H9 (cell line): ENCODE results near the gene CEP250. TPM values are rescaled to one million over a fixed set of nuclear protein-coding genes. Genes with fewer than 3 reads are reported as not detected.

Source experiments
- DNase-seq: peaks from one replicate; pipeline ENCODE4 v3.0.0-alpha.2; 2017
- H2AFZ ChIP-seq: one replicate; pipeline ENCODE4 v1.6.1; 2013; ENCODE audit warnings: mild to moderate bottlenecking, low read length, control low read depth, moderate library complexity
- H2AK5ac ChIP-seq: 2 replicates; pipeline ENCODE4 v1.6.1; 2013; ENCODE audit warnings: low read length, control low read depth, mixed read lengths; ENCODE audit not compliant: insufficient read length
- H2BK120ac ChIP-seq: one replicate; pipeline ENCODE4 v1.6.1; 2013; ENCODE audit warnings: low read depth, mild to moderate bottlenecking, low read length, control low read depth, inconsistent platforms; ENCODE audit not compliant: poor library complexity, severe bottlenecking
- H2BK12ac ChIP-seq: 2 replicates; pipeline ENCODE4 v1.6.1; 2013; ENCODE audit warnings: low read length, control low read depth, mixed read lengths, low read depth; ENCODE audit not compliant: insufficient read length
- H2BK15ac ChIP-seq: 2 replicates; pipeline ENCODE4 v1.6.1; 2013; ENCODE audit warnings: low read depth, low read length, control low read depth
- H2BK20ac ChIP-seq: one replicate; pipeline ENCODE4 v1.6.1; 2013; ENCODE audit warnings: low read depth, mild to moderate bottlenecking, low read length, control low read depth, inconsistent platforms; ENCODE audit not compliant: poor library complexity, severe bottlenecking
- H2BK5ac ChIP-seq: 2 replicates; pipeline ENCODE4 v1.6.1; 2013; ENCODE audit warnings: low read length, control low read depth, mixed read lengths; ENCODE audit not compliant: insufficient read length
- H3K14ac ChIP-seq: 2 replicates; pipeline ENCODE4 v1.6.1; 2013; ENCODE audit warnings: low read length, control low read depth; ENCODE audit not compliant: insufficient read depth
- H3K18ac ChIP-seq: 2 replicates; pipeline ENCODE4 v1.6.1; 2013; ENCODE audit warnings: low read depth, mild to moderate bottlenecking, mixed read lengths, low read length, control low read depth; ENCODE audit not compliant: insufficient read length
- H3K23ac ChIP-seq: 2 replicates; pipeline ENCODE4 v1.6.1; 2013; ENCODE audit warnings: low read length, control low read depth, mixed read lengths, low read depth; ENCODE audit not compliant: insufficient read length
- H3K23me2 ChIP-seq: 2 replicates; pipeline ENCODE4 v1.6.1; 2013; ENCODE audit warnings: low read depth, mild to moderate bottlenecking, mixed read lengths, low read length, control low read depth; ENCODE audit not compliant: insufficient read length, poor library complexity, severe bottlenecking
- H3K27ac ChIP-seq: 2 replicates; pipeline ENCODE4 v1.5.1; 2013; ENCODE audit warnings: low read length, control low read depth, mixed read lengths, low read depth; ENCODE audit not compliant: insufficient read length
- H3K27me3 ChIP-seq: 2 replicates; pipeline ENCODE4 v1.6.1; 2013; ENCODE audit warnings: low read length, control low read depth, inconsistent platforms; ENCODE audit not compliant: insufficient read depth
- H3K4ac ChIP-seq: 2 replicates; pipeline ENCODE4 v1.6.1; 2013; ENCODE audit warnings: low read depth, mild to moderate bottlenecking, control low read depth, inconsistent platforms, low read length, moderate library complexity
- H3K4me1 ChIP-seq: 2 replicates; pipeline ENCODE4 v1.6.1; 2013; ENCODE audit warnings: low read length, control low read depth, inconsistent platforms; ENCODE audit not compliant: insufficient read depth
- H3K4me2 ChIP-seq: 2 replicates; pipeline ENCODE4 v1.6.1; 2013; ENCODE audit warnings: low read length, control low read depth, mixed read lengths; ENCODE audit not compliant: insufficient read length, insufficient read depth
- H3K56ac ChIP-seq: 2 replicates; pipeline ENCODE4 v1.6.1; 2013; ENCODE audit warnings: low read depth, mild to moderate bottlenecking, mixed read lengths, low read length, control low read depth; ENCODE audit not compliant: insufficient read length
- H3K79me1 ChIP-seq: 2 replicates; pipeline ENCODE4 v1.6.1; 2013; ENCODE audit warnings: low read depth, mild to moderate bottlenecking, moderate library complexity, low read length, control low read depth, inconsistent platforms; ENCODE audit not compliant: insufficient read depth, poor library complexity, severe bottlenecking
- H3K79me2 ChIP-seq: 2 replicates; pipeline ENCODE4 v1.6.1; 2013; ENCODE audit warnings: low read length, control low read depth, inconsistent platforms; ENCODE audit not compliant: insufficient read depth
- H3K9ac ChIP-seq: 2 replicates; pipeline ENCODE4 v1.6.1; 2013; ENCODE audit warnings: low read length, control low read depth, mixed read lengths; ENCODE audit not compliant: insufficient read length; ENCODE audit errors: extremely low read depth
- H3K9me3 ChIP-seq: one replicate; pipeline ENCODE4 v1.6.1; 2013; ENCODE audit warnings: low read depth, low read length, inconsistent platforms; ENCODE audit not compliant: control insufficient read depth
- H3T11ph ChIP-seq: one replicate; pipeline ENCODE4 v1.6.1; 2013; ENCODE audit warnings: mild to moderate bottlenecking, low read length, control low read depth, inconsistent platforms
- H4K20me1 ChIP-seq: one replicate; pipeline ENCODE4 v1.6.1; 2013; ENCODE audit not compliant: control insufficient read depth, insufficient read length, insufficient read depth
- H4K5ac ChIP-seq: 2 replicates; pipeline ENCODE4 v1.6.1; 2013; ENCODE audit warnings: low read depth, mild to moderate bottlenecking, mixed read lengths, low read length, control low read depth; ENCODE audit not compliant: insufficient read length
- H4K8ac ChIP-seq: replicated peaks from 2 replicates; pipeline ENCODE4 v1.6.1; 2013; ENCODE audit warnings: low read length, control low read depth, mixed read lengths, low read depth; ENCODE audit not compliant: insufficient read length
- H4K91ac ChIP-seq: 2 replicates; pipeline ENCODE4 v1.6.1; 2013; ENCODE audit warnings: low read depth, mild to moderate bottlenecking, moderate library complexity, mixed read lengths, low read length, control low read depth; ENCODE audit not compliant: insufficient read length
- H3K27ac Mint-ChIP-seq, 3 experiments: 2 replicates in 2 of 3; 3 replicates in 1 of 3; pipeline ENCODE4 v1.8.0; 2020 to 2021; ENCODE audit warnings: mixed read lengths in 3 of 3, mild to moderate bottlenecking in 1 of 3, moderate library complexity in 1 of 3
- H3K27me3 Mint-ChIP-seq: 2 replicates; pipeline ENCODE4 v1.8.0; 2021; ENCODE audit warnings: low read depth, mild to moderate bottlenecking, moderate library complexity, mixed read lengths
- H3K36me3 Mint-ChIP-seq, 3 experiments: 2 replicates in 2 of 3; 3 replicates in 1 of 3; pipeline ENCODE4 v1.8.0; 2020 to 2021; ENCODE audit warnings: low read depth in 3 of 3, mixed read lengths in 3 of 3; ENCODE audit not compliant: insufficient read depth in 1 of 3
- H3K4me1 Mint-ChIP-seq, 2 experiments: 2 replicates each; pipeline ENCODE4 v1.8.0; 2020; ENCODE audit warnings: mixed read lengths in 2 of 2
- H3K4me3 Mint-ChIP-seq, 2 experiments: 2 replicates in 1 of 2; 3 replicates in 1 of 2; pipeline ENCODE4 v1.8.0; 2020 to 2021; ENCODE audit warnings: mild to moderate bottlenecking in 2 of 2, mixed read lengths in 2 of 2, moderate library complexity in 1 of 2
- H3K9me3 Mint-ChIP-seq, 2 experiments: 2 replicates in 1 of 2; 3 replicates in 1 of 2; pipeline ENCODE4 v1.8.0; 2020; ENCODE audit warnings: mild to moderate bottlenecking in 2 of 2, mixed read lengths in 2 of 2, moderate library complexity in 1 of 2
- WGBS: extraction: QIAGEN DNeasy Blood & Tissue Kit; methylation state at CpG from one replicate; pipeline ENCODE4 v1.1.7; 2013; ENCODE audit warnings: missing lambda C conversion rate, low lambda C conversion rate, mixed read lengths; ENCODE audit not compliant: insufficient read length; ENCODE audit errors: extremely low coverage; 5-methylcytosine and 5-hydroxymethylcytosine counted together
- total RNA-seq: library from RNA; stranded (reverse); gene quantifications from 2 replicates; pipeline ENCODE4 v1.2.1, GENCODE V29; 2021
- TF ChIP-seq, protein P1 (sequence below): fragments of 200-600 bp; sonication (generic); conservative IDR thresholded peaks from 3 replicates; pipeline ENCODE4 v1.8.0; 2021; ENCODE audit warnings: antibody characterized with exemption, mild to moderate bottlenecking

Gene CEP250
- total RNA-seq, 1 experiment from 2014 or later, result 29.8 TPM

DNA sequence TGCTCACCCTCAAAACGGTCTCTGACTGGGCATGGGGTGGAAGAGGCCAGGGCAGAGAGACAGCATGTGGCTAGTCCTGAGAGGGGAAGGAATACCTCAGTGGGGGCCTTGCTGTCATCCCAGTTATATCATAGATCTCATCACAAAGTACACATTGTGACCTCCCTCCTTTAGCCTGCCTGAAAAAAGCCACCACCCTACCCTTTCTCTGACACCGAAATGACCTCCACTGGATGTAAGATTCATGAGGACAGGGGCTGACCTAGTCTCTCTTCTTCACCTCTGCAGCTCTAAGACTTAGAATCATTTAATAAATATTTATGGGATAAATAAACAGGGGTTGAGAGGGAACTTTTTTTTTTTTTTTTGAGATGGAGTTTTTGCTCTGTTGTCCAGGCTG, 74.2 kb downstream of the CEP250 start, which contains the start of gene C20orf173:
Gene C20orf173, minus strand, starts transcription at position 101 of the 400 bp plus-strand sequence. CDS start 279 bp downstream, outside the sequence.
- no peak within 1 kb of the TSS for H4K91ac ChIP-seq
- H2BK12ac ChIP-seq, result no peak within 1 kb of the TSS
- no peak within 1 kb of the TSS for H2AFZ ChIP-seq
- no peak within 1 kb of the TSS for H2BK15ac ChIP-seq
- H4K20me1 ChIP-seq, result no peaks in the 10 kb centered on the region
- no peak within 1 kb of the TSS for H3K4ac ChIP-seq
- no peaks in the 10 kb centered on the region for H3K9me3 ChIP-seq
- no CpG with 5 or more reads among the region's 2 CpGs for WGBS
- peaks cover 7 to 12% of the 10 kb centered on the region in 2 experiments; a peak in 4 of 5 replicates for H3K9me3 Mint-ChIP-seq
- no peaks in the 10 kb centered on the region for H3K79me2 ChIP-seq
- no peaks in the 10 kb centered on the region for H3K23me2 ChIP-seq
- no peak within 1 kb of the TSS for H3K4me3 Mint-ChIP-seq
- H3K23ac ChIP-seq, result no peak within 1 kb of the TSS
- H3T11ph ChIP-seq, result no peak within 1 kb of the TSS
- no peaks in the 10 kb centered on the region for H3K27me3 ChIP-seq
- no peaks in the 10 kb centered on the region for H3K79me1 ChIP-seq
- H4K5ac ChIP-seq, result no peak within 1 kb of the TSS
- H3K4me1 ChIP-seq, result no peaks in the 10 kb centered on the region
- no peak within 1 kb of the TSS for H3K4me2 ChIP-seq
- no peak within 1 kb of the TSS; the same call in 1 of the 2 replicates for H3K14ac ChIP-seq
- no peak within 1 kb of the TSS for H3K27ac ChIP-seq
- no peak within 1 kb of the TSS for H3K9ac ChIP-seq
- no peak within 1 kb of the TSS for H2AK5ac ChIP-seq
- no peaks in the 10 kb centered on the region; the same call in 1 of the 2 replicates for H3K27me3 Mint-ChIP-seq
- no peak within 1 kb of the TSS for H3K18ac ChIP-seq
- no peak within 1 kb of the TSS for H2BK120ac ChIP-seq
- TF ChIP-seq, protein P1, sequence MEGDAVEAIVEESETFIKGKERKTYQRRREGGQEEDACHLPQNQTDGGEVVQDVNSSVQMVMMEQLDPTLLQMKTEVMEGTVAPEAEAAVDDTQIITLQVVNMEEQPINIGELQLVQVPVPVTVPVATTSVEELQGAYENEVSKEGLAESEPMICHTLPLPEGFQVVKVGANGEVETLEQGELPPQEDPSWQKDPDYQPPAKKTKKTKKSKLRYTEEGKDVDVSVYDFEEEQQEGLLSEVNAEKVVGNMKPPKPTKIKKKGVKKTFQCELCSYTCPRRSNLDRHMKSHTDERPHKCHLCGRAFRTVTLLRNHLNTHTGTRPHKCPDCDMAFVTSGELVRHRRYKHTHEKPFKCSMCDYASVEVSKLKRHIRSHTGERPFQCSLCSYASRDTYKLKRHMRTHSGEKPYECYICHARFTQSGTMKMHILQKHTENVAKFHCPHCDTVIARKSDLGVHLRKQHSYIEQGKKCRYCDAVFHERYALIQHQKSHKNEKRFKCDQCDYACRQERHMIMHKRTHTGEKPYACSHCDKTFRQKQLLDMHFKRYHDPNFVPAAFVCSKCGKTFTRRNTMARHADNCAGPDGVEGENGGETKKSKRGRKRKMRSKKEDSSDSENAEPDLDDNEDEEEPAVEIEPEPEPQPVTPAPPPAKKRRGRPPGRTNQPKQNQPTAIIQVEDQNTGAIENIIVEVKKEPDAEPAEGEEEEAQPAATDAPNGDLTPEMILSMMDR, result no peak
- DNase-seq, result no peak
- H3K4me1 Mint-ChIP-seq, result 0 out of 4 replicates have a peak, but pooled peaks cover 3 to 4% of the 10 kb centered on the region in 2 experiments
- H4K8ac ChIP-seq, result no peak within 1 kb of the TSS
- no peak within 1 kb of the TSS for H3K27ac Mint-ChIP-seq
- H3K36me3 Mint-ChIP-seq, result no peaks in the 10 kb centered on the region; a peak in 1 of 7 replicates
- no peak within 1 kb of the TSS for H2BK5ac ChIP-seq
- no peak within 1 kb of the TSS for H3K56ac ChIP-seq
- H2BK20ac ChIP-seq, result no peak within 1 kb of the TSS
